HG03469 (cell line): ENCODE results near the gene PAPPA2.
"Not testable (repeated sequence)": the region's sequence is repeated elsewhere in the genome, so short reads cannot be mapped to it uniquely, and the experiment has no call there.

ENCODE experiments used
- ATAC-seq: cut with Tn5 transposase; IDR thresholded peaks from one replicate; pipeline ENCODE4 v1.9.1; 2021; ENCODE audit warnings: mild to moderate bottlenecking, moderate library complexity, moderate number of reproducible peaks; ENCODE audit not compliant: unreplicated experiment

Gene PAPPA2

GRCh38 chr1:176744142-176744541 lies 281.2 kb downstream of the PAPPA2 start:
- no peak for ATAC-seq

- no peak for ATAC-seq
Measured at GRCh38 chr1:176745945-176746344, 283.0 kb downstream of the PAPPA2 start.

GRCh38 chr1:176752505-176752904 lies 289.5 kb downstream of the PAPPA2 start:
- no peak for ATAC-seq

GRCh38 chr1:176754676-176755075 lies 291.7 kb downstream of the PAPPA2 start:
- ATAC-seq = no peak

- not testable (repeated sequence) for ATAC-seq
Measured at GRCh38 chr1:176756817-176757216, 293.8 kb downstream of the PAPPA2 start.

GRCh38 chr1:176765608-176766007 lies 302.6 kb downstream of the PAPPA2 start:
- no peak for ATAC-seq

- ATAC-seq = no peak
Measured at GRCh38 chr1:176766779-176767178, 303.8 kb downstream of the PAPPA2 start.

GRCh38 chr1:176767714-176768136 lies 304.8 kb downstream of the PAPPA2 start:
- no peak for ATAC-seq

- ATAC-seq = no peak
Measured at GRCh38 chr1:176768532-176768931, 305.6 kb downstream of the PAPPA2 start.

- no peak for ATAC-seq
Measured at GRCh38 chr1:176770066-176770465, 307.1 kb downstream of the PAPPA2 start.

GRCh38 chr1:176773038-176773437 lies 310.1 kb downstream of the PAPPA2 start:
- no peak for ATAC-seq

GRCh38 chr1:176774224-176774623 lies 311.2 kb downstream of the PAPPA2 start:
- ATAC-seq = no peak

GRCh38 chr1:176775378-176775777 lies 312.4 kb downstream of the PAPPA2 start:
- no peak for ATAC-seq

- ATAC-seq = no peak
Measured at GRCh38 chr1:176775996-176776395, 313.0 kb downstream of the PAPPA2 start.

GRCh38 chr1:176778056-176778455 lies 315.1 kb downstream of the PAPPA2 start:
- no peak for ATAC-seq

- no peak for ATAC-seq
Measured at GRCh38 chr1:176779992-176780328, 317.0 kb downstream of the PAPPA2 start.

- ATAC-seq = no peak
Measured at GRCh38 chr1:176783309-176783708, 320.3 kb downstream of the PAPPA2 start.

- ATAC-seq = no peak
Measured at GRCh38 chr1:176785056-176785455, 322.1 kb downstream of the PAPPA2 start.

- ATAC-seq = no peak
Measured at GRCh38 chr1:176785791-176786190, 322.8 kb downstream of the PAPPA2 start.

- ATAC-seq = no peak
Measured at GRCh38 chr1:176786274-176786673, 323.3 kb downstream of the PAPPA2 start.

GRCh38 chr1:176789571-176790090 lies 326.7 kb downstream of the PAPPA2 start:
- ATAC-seq = no peak

- ATAC-seq = no peak
Measured at GRCh38 chr1:176790786-176791185, 327.8 kb downstream of the PAPPA2 start.

- no peak for ATAC-seq
Measured at GRCh38 chr1:176791906-176792305, 328.9 kb downstream of the PAPPA2 start.
